GM12878 (cell line): ENCODE measurements around the gene ZNF283. TPM values are rescaled to one million over a fixed set of nuclear protein-coding genes. Genes with fewer than 3 reads are reported as not detected.
A peak's percentile ranks its signal among the peaks of the same experiment; 100 is the strongest.
"Not testable (repeated sequence)": the region's sequence is repeated elsewhere in the genome, so short reads cannot be mapped to it uniquely, and the experiment has no call there.

ENCODE experiments used
- ATAC-seq: fragments of 200-7000 bp; cut with Tn5 transposase; 3 replicates; pipeline ENCODE4 v1.9.1; 2020; ENCODE audit warnings: mild to moderate bottlenecking, moderate library complexity
- BruUV-seq: library from RNA; stranded (reverse); fragments of 400-500 nt; replicated peaks from 2 replicates; lab custom pipeline; 2021; lab: Mats Ljungman, UMichigan
- CTCF ChIA-PET: fragments of 300-600 bp; sonication (Branson Sonifier 250); formaldehyde crosslinking; extraction: SDS; loops from one replicate; lab custom pipeline; 2021; ENCODE audit warnings: inconsistent platforms; lab: Yijun Ruan, JAX
- POLR2A ChIA-PET: fragments of 350-600 bp; formaldehyde crosslinking; extraction: SDS; loops from one replicate; lab custom pipeline; 2021; ENCODE audit warnings: inconsistent platforms; lab: Charles Lee
- RAD21 ChIA-PET: fragments of 300-600 bp; sonication (Branson Sonifier 250); formaldehyde crosslinking; loops from one replicate; lab custom pipeline; 2023; ENCODE audit warnings: antibody characterized with exemption; ENCODE audit not compliant: unreplicated experiment; lab: Charles Lee
- SMC1A ChIA-PET: fragments of 300-600 bp; sonication (Branson Sonifier 250); formaldehyde crosslinking; loops from one replicate; lab custom pipeline; 2023; ENCODE audit not compliant: unreplicated experiment, uncharacterized antibody; lab: Charles Lee
- DNase-seq: peaks from one replicate; pipeline ENCODE4 v3.0.0-alpha.2; 2011; ENCODE audit warnings: low read depth, low spot score
- FAIRE-seq: peaks from 3 replicates; lab custom pipeline; 2011; peaks lifted over from hg19 to GRCh38; lab: Jason Lieb, UNC
- H2AFZ ChIP-seq: 2 replicates; pipeline ENCODE4 v1.6.0; 2011; ENCODE audit warnings: low read depth, low read length, control low read depth; ENCODE audit not compliant: control insufficient read depth
- H3K27ac ChIP-seq: 2 replicates; pipeline ENCODE4 v1.5.1; 2011; ENCODE audit warnings: control low read depth; ENCODE audit not compliant: control insufficient read depth, insufficient read depth
- H3K27me3 ChIP-seq, 2 experiments: replicated peaks in 1 of 2; 2 replicates each; pipeline versions ENCODE4 v1.6.0 to v1.6.1; 2011; ENCODE audit warnings: low read length in 1 of 2; ENCODE audit not compliant: control insufficient read depth in 2 of 2, insufficient read depth in 2 of 2
- H3K36me3 ChIP-seq, 2 experiments: 2 replicates each; pipeline ENCODE4 v1.5.1; 2011; ENCODE audit warnings: low read length in 1 of 2; ENCODE audit not compliant: control insufficient read depth in 2 of 2, insufficient read depth in 2 of 2
- H3K4me1 ChIP-seq: 2 replicates; pipeline ENCODE4 v1.6.1; 2011; ENCODE audit warnings: mild to moderate bottlenecking, low read length, moderate library complexity, mixed read lengths; ENCODE audit not compliant: control insufficient read depth, insufficient read depth
- H3K4me2 ChIP-seq: 2 replicates; pipeline ENCODE4 v1.6.0; 2011; ENCODE audit warnings: control low read depth; ENCODE audit not compliant: control insufficient read depth, insufficient read depth
- H3K4me3 ChIP-seq: fragments of 200-600 bp; sonication (generic); 2 replicates; pipeline ENCODE4 v1.5.1; 2016
- H3K79me2 ChIP-seq: 2 replicates; pipeline ENCODE4 v1.6.0; 2011; ENCODE audit warnings: low read length; ENCODE audit not compliant: control insufficient read depth, insufficient read depth
- H3K9ac ChIP-seq: 2 replicates; pipeline ENCODE4 v1.8.0; 2011; ENCODE audit warnings: low read length, control low read depth, mixed read lengths; ENCODE audit not compliant: control insufficient read depth, insufficient read depth
- H3K9me3 ChIP-seq: replicated peaks from 3 replicates; pipeline ENCODE4 v1.5.1; 2011; ENCODE audit warnings: mild to moderate bottlenecking, low read length; ENCODE audit not compliant: control insufficient read depth, insufficient read depth
- H4K20me1 ChIP-seq: 2 replicates; pipeline ENCODE4 v1.6.0; 2011; ENCODE audit not compliant: control insufficient read depth, insufficient read depth
- CBX5 ChIP-seq: sonication (generic); IDR thresholded peaks from 2 replicates; pipeline ENCODE4 v1.6.1; 2016; ENCODE audit warnings: low read depth, moderate library complexity, mild to moderate bottlenecking, inconsistent platforms
- MTA2 ChIP-seq: fragments of 450-650 bp; IDR thresholded peaks from 2 replicates; pipeline ENCODE4 v1.6.1; 2016; ENCODE audit warnings: low read depth, mild to moderate bottlenecking, moderate library complexity
- WGBS: methylation state at CpG from one replicate; pipeline ENCODE4 v1.1.6; 2016; ENCODE audit warnings: low lambda C conversion rate; ENCODE audit not compliant: insufficient replicate concordance, insufficient coverage; ENCODE audit errors: missing lambda C conversion rate; 5-methylcytosine and 5-hydroxymethylcytosine counted together
- in situ Hi-C: fragments of 300-500 bp; cut with MboI; formaldehyde crosslinking; loops from 9 replicates; pipeline ENCODE4 v1.14.3; 2018; ENCODE audit warnings: mixed read lengths
- intact Hi-C: fragments of 100-400 bp; cut with micrococcal nuclease; formaldehyde crosslinking; loops from one replicate; pipeline ENCODE4 v1.14.2; 2022; ENCODE audit not compliant: unreplicated experiment
- polyA plus RNA-seq, 11 experiments: library from polyadenylated mRNA; depleted of rRNA in 4 of 11; unstranded in 6 of 11; stranded (reverse) in 5 of 11; fragments of >200 nt; fragmentation: Nextera tagmentation in 4 of 11; fragmentation: Illumina TruSeq in 1 of 11; extraction: Ambion mirVana in 4 of 11; extraction: Trizol in 1 of 11; gene quantifications; 1 replicate in 1 of 11; 2 replicates in 10 of 11; pipeline versions ENCODE4 v1.2.1 to v1.2.3, GENCODE V29; 2011 to 2016; ENCODE audit warnings: inconsistent platforms in 2 of 11, missing spikeins in 2 of 11, low read depth in 1 of 11
- total RNA-seq, 4 experiments: library from RNA; depleted of rRNA in 3 of 4; stranded (reverse); fragments of >200 nt in 3 of 4; fragmentation: Illumina TruSeq in 1 of 4; extraction: Trizol in 1 of 4; gene quantifications; 2 replicates each; pipeline versions ENCODE4 v1.2.1 to v1.2.3, GENCODE V29; 2013 to 2021

The ZNF283 gene
- total and polyA plus RNA-seq, 10 of the 15 experiments (the other 5 are each of a cell fraction or from before 2014, with no cell fraction given) = 2.2 to 7.8 (median 3.7) TPM

- DNase-seq, H3K9me3 ChIP-seq, H3K4me3 ChIP-seq, H3K27me3 ChIP-seq, ATAC-seq, H4K20me1 ChIP-seq, RAD21 ChIA-PET, H3K36me3 ChIP-seq, in situ Hi-C loops, H3K9ac ChIP-seq, H3K27ac ChIP-seq, H2AFZ ChIP-seq, H3K4me1 ChIP-seq, FAIRE-seq, intact Hi-C loops, SMC1A ChIA-PET, BruUV-seq, POLR2A ChIA-PET, H3K4me2 ChIP-seq, H3K79me2 ChIP-seq: not testable (repeated sequence)
- CTCF ChIA-PET = interaction anchor here (1.4 kb wide), 1 partner anchor 15 kb away, joined by 3 read pairs; no protein-coding TSS in a partner anchor
- WGBS = 51% methylated on average over 4 of the region's 4 CpGs
These were observed 2.5 kb upstream of the ZNF283 start for GRCh38 chr19:43824572-43824971.

DNA sequence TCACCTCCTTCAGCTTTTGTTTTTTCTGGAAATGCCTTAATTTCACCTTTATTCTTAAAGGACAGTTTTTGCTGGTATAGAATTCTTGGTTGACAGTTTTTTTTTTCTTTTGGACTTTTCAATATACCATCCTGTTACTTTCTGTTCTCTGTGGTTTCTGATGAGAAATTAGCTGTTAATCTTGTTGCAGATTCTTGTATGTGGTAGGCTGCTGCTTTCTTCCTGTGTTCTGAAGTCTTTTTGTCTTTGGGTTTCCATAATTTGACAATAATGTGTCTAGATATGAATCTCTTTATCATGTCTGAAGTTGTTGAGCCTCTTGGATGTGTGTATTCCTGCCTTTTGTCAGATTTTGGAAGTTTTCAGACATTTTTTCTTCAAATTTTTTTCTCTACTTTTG, 12.0 kb downstream of the ZNF283 start:
- Histone ChIP-seq H3K9ac (no peak overlapping the region), H2AFZ (no peak overlapping the region), H3K4me2 (no peak overlapping the region)
- RAD21 ChIA-PET = no interaction called here
- TF ChIP-seq CBX5 (0 out of 2 replicates have a peak, but pooled peaks have one; percentile 19), MTA2 (no peak)
- TF ChIP-seq, all 136 proteins: peak for 1
- ATAC-seq (no peak), FAIRE-seq (no peak), DNase-seq (no peak)
- CTCF ChIA-PET = interaction anchor here (0.7 kb wide), 1 partner anchor 46 kb away, joined by 3 read pairs; no protein-coding TSS in a partner anchor
- in situ Hi-C loops (no loop called here), intact Hi-C loops (no loop called here)
- SMC1A ChIA-PET = no interaction called here
- Histone ChIP-seq H3K9me3 (peaks cover 21% of the 10 kb centered on the region), H3K79me2 (no peaks in the 10 kb centered on the region), H4K20me1 (no peaks in the 10 kb centered on the region), H3K4me3 (no peak overlapping the region), H3K4me1 (no peaks in the 10 kb centered on the region), H3K27ac (no peak overlapping the region), H3K36me3 (peaks cover 0 to 16% of the 10 kb centered on the region in 2 experiments; a peak in 2 of 4 replicates), H3K27me3 (no peaks in the 10 kb centered on the region)
- BruUV-seq = no TSS peak
- POLR2A ChIA-PET = no interaction called here
